Lower leg skin (tissue), 3 donors: ENCODE data around the gene ERCC6.

Source experiments
- CTCF ChIP-seq, 3 donors: fragments of 450-650 bp; IDR thresholded peaks; one replicate each; pipeline ENCODE4 v1.5.1; 2016; ENCODE audit warnings: antibody characterized with exemption in 3 of 3, mild to moderate bottlenecking in 3 of 3, moderate library complexity in 2 of 3
- POLR2A ChIP-seq, 2 donors: fragments of 450-650 bp; IDR thresholded peaks; one replicate each; pipeline ENCODE4 v1.6.1; 2016 to 2017; ENCODE audit warnings: antibody characterized with exemption in 2 of 2, mild to moderate bottlenecking in 1 of 2, moderate library complexity in 1 of 2

GRCh38 chr10:49552277-49552676, 13.4 kb upstream of the ERCC6 start:
- TF ChIP-seq CTCF (IDR thresholded peaks at IDR 0.05) = no peak
- TF ChIP-seq POLR2A (IDR thresholded peaks at IDR 0.05) = no peak
